H1 (cell line): ENCODE results near the gene NFXL1. TPM values are rescaled to one million over a fixed set of nuclear protein-coding genes. Genes with fewer than 3 reads are reported as not detected.

ENCODE experiments used
- CTCF ChIA-PET: fragments of 300-600 bp; sonication (Branson Sonifier 250); formaldehyde crosslinking; loops from one replicate; lab custom pipeline; 2021; ENCODE audit not compliant: partially characterized antibody; lab: Charles Lee
- POLR2A ChIA-PET: fragments of 300-600 bp; sonication (Branson Sonifier 250); formaldehyde crosslinking; loops from one replicate; lab custom pipeline; 2021; ENCODE audit warnings: inconsistent platforms; ENCODE audit not compliant: partially characterized antibody; lab: Charles Lee
- DNase-seq, 2 experiments: peaks; one replicate each; pipeline versions ENCODE4 v3.0.0 to v3.0.0-alpha.2; 2010 to 2022; ENCODE audit warnings: low spot score in 2 of 2, low read depth in 1 of 2, mixed read lengths in 1 of 2
- FAIRE-seq: peaks from 2 replicates; lab custom pipeline; 2011; peaks lifted over from hg19 to GRCh38; lab: Jason Lieb, UNC
- H2AFZ ChIP-seq: 2 replicates; pipeline ENCODE4 v1.8.1; 2012; ENCODE audit warnings: low read length, inconsistent platforms
- H2AK5ac ChIP-seq: 2 replicates; pipeline ENCODE4 v1.6.1; 2013; ENCODE audit warnings: low read depth, low read length
- H2BK120ac ChIP-seq: replicated peaks from 2 replicates; pipeline ENCODE3; 2013; ENCODE audit warnings: low read depth, low read length, inconsistent platforms
- H2BK12ac ChIP-seq: 2 replicates; pipeline ENCODE4 v1.6.1; 2013; ENCODE audit warnings: low read depth, low read length
- H2BK15ac ChIP-seq: 2 replicates; pipeline ENCODE4 v1.6.1; 2013; ENCODE audit warnings: low read length
- H2BK20ac ChIP-seq: 2 replicates; pipeline ENCODE4 v1.6.1; 2013; ENCODE audit warnings: low read length
- H2BK5ac ChIP-seq: 2 replicates; pipeline ENCODE4 v1.6.1; 2013; ENCODE audit warnings: low read depth, low read length
- H3K14ac ChIP-seq: 2 replicates; pipeline ENCODE4 v1.6.1; 2013; ENCODE audit warnings: inconsistent platforms; ENCODE audit not compliant: insufficient read length
- H3K18ac ChIP-seq: 2 replicates; pipeline ENCODE4 v1.6.1; 2013; ENCODE audit warnings: low read length; ENCODE audit errors: extremely low read depth
- H3K23ac ChIP-seq: 2 replicates; pipeline ENCODE4 v1.6.1; 2013; ENCODE audit warnings: inconsistent platforms; ENCODE audit not compliant: insufficient read length
- H3K23me2 ChIP-seq: 2 replicates; pipeline ENCODE4 v1.6.1; 2013; ENCODE audit warnings: low read depth, low read length
- H3K27ac ChIP-seq: 2 replicates; pipeline ENCODE4 v1.6.1; 2011; ENCODE audit warnings: low read depth, low read length, inconsistent platforms
- H3K27me3 ChIP-seq, 4 experiments: replicated peaks in 1 of 4; 1 replicate in 1 of 4; 2 replicates in 3 of 4; pipeline versions ENCODE4 v1.6.1 to v1.8.1; 2011 to 2013; ENCODE audit warnings: low read length in 3 of 4, mild to moderate bottlenecking in 3 of 4, inconsistent platforms in 2 of 4, mixed read lengths in 2 of 4, moderate library complexity in 1 of 4; ENCODE audit not compliant: control insufficient read depth in 3 of 4, insufficient read depth in 3 of 4; ENCODE audit errors: extremely low read depth in 1 of 4
- H3K36me3 ChIP-seq, 4 experiments: 2 replicates each; pipeline versions ENCODE4 v1.6.1 to v1.8.1; 2011 to 2013; ENCODE audit warnings: mild to moderate bottlenecking in 4 of 4, low read length in 3 of 4, moderate library complexity in 2 of 4, control low read depth in 1 of 4, inconsistent platforms in 1 of 4; ENCODE audit not compliant: insufficient read depth in 4 of 4, control insufficient read depth in 2 of 4
- H3K4ac ChIP-seq: replicated peaks from 2 replicates; pipeline ENCODE3; 2013; ENCODE audit warnings: low read length, low read depth, mixed read lengths, inconsistent platforms; ENCODE audit not compliant: insufficient read length
- H3K4me1 ChIP-seq, 4 experiments: replicated peaks in 1 of 4; 1 replicate in 1 of 4; 2 replicates in 3 of 4; pipeline versions ENCODE4 v1.6.1 to v1.8.1; 2011 to 2013; ENCODE audit warnings: low read length in 3 of 4, inconsistent platforms in 2 of 4, mixed read lengths in 1 of 4; ENCODE audit not compliant: insufficient read depth in 4 of 4, control insufficient read depth in 3 of 4
- H3K4me2 ChIP-seq, 2 experiments: 2 replicates each; pipeline versions ENCODE4 v1.6.1 to v1.8.1; 2011 to 2013; ENCODE audit warnings: low read depth in 2 of 2, low read length in 2 of 2, control low read depth in 1 of 2, inconsistent platforms in 1 of 2, mild to moderate bottlenecking in 1 of 2; ENCODE audit not compliant: insufficient read depth in 1 of 2
- H3K4me3 ChIP-seq, 4 experiments: fragments of 200-600, 300-600 bp in 1 of 4; sonication (generic), shearing (Covaris generic), sonication (Bioruptor Twin) in 1 of 4; 2 replicates each; pipeline versions ENCODE4 v1.5.1 to v1.8.1; 2011 to 2016; ENCODE audit warnings: low read length in 4 of 4, low read depth in 3 of 4, control low read depth in 2 of 4, inconsistent platforms in 2 of 4, mild to moderate bottlenecking in 2 of 4, mixed read lengths in 1 of 4, moderate library complexity in 1 of 4; ENCODE audit not compliant: insufficient read depth in 2 of 4; ENCODE audit errors: extremely low read depth in 1 of 4
- H3K56ac ChIP-seq: replicated peaks from 2 replicates; pipeline ENCODE3; 2013; ENCODE audit warnings: low read depth, mild to moderate bottlenecking, mixed read lengths, low read length, inconsistent platforms; ENCODE audit not compliant: insufficient read length
- H3K79me1 ChIP-seq: 2 replicates; pipeline ENCODE4 v1.6.1; 2013; ENCODE audit warnings: low read depth, low read length, control low read depth
- H3K79me2 ChIP-seq, 2 experiments: 2 replicates each; pipeline versions ENCODE4 v1.6.1 to v1.8.1; 2012 to 2013; ENCODE audit warnings: low read length in 2 of 2, mild to moderate bottlenecking in 2 of 2, inconsistent platforms in 1 of 2; ENCODE audit not compliant: insufficient read depth in 2 of 2, control insufficient read depth in 1 of 2
- H3K9ac ChIP-seq, 4 experiments: replicated peaks in 1 of 4; 1 replicate in 1 of 4; 2 replicates in 3 of 4; pipeline versions ENCODE4 v1.6.1 to v1.8.1; 2011 to 2013; ENCODE audit warnings: low read depth in 3 of 4, low read length in 3 of 4, control low read depth in 2 of 4, mild to moderate bottlenecking in 2 of 4, moderate library complexity in 2 of 4, inconsistent platforms in 1 of 4; ENCODE audit errors: extremely low read depth in 1 of 4
- H3K9me3 ChIP-seq, 2 experiments: 2 replicates each; pipeline versions ENCODE4 v1.6.1 to v1.8.1; 2012 to 2013; ENCODE audit warnings: mild to moderate bottlenecking in 2 of 2, moderate library complexity in 2 of 2, control low read depth in 1 of 2, inconsistent platforms in 1 of 2, low read depth in 1 of 2, low read length in 1 of 2, mixed read lengths in 1 of 2; ENCODE audit not compliant: insufficient read depth in 2 of 2
- H4K20me1 ChIP-seq, 2 experiments: replicated peaks in 1 of 2; 2 replicates each; pipeline versions ENCODE3 to v1.8.1; 2011 to 2013; ENCODE audit warnings: inconsistent platforms in 2 of 2, low read length in 2 of 2, mild to moderate bottlenecking in 1 of 2; ENCODE audit not compliant: insufficient read depth in 2 of 2, control insufficient read depth in 1 of 2
- H4K5ac ChIP-seq: 2 replicates; pipeline ENCODE4 v1.6.1; 2013; ENCODE audit warnings: low read length, low read depth, mixed read lengths, inconsistent platforms; ENCODE audit not compliant: insufficient read length
- H4K8ac ChIP-seq: 2 replicates; pipeline ENCODE4 v1.8.0; 2013; ENCODE audit warnings: mild to moderate bottlenecking, moderate library complexity, low read length, inconsistent platforms; ENCODE audit not compliant: insufficient read depth; ENCODE audit errors: extremely low read depth
- H4K91ac ChIP-seq: replicated peaks from 2 replicates; pipeline ENCODE3; 2013; ENCODE audit warnings: low read length, mixed read lengths, inconsistent platforms; ENCODE audit not compliant: insufficient read length
- ASH2L ChIP-seq: fragments of 200-600, 300-600 bp; sonication (generic); IDR thresholded peaks from one replicate; pipeline ENCODE4 v1.7.1; 2017; ENCODE audit warnings: low read length
- BACH1 ChIP-seq: IDR thresholded peaks from 2 replicates; pipeline ENCODE4 v1.6.1; 2012; ENCODE audit warnings: low read length, improper control_type of control experiment
- CBX8 ChIP-seq: fragments of 300-800, 300-1000 bp; sonication (generic); IDR thresholded peaks from 2 replicates; pipeline ENCODE4 v1.7.1; 2016; ENCODE audit warnings: low read depth, low read length, borderline replicate concordance
- CHD2 ChIP-seq: IDR thresholded peaks from 2 replicates; pipeline ENCODE4 v1.6.1; 2012; ENCODE audit warnings: low read length, improper control_type of control experiment
- CTBP2 ChIP-seq: IDR thresholded peaks from 2 replicates; pipeline ENCODE4 v1.7.0; 2011; ENCODE audit warnings: borderline replicate concordance, mild to moderate bottlenecking, moderate library complexity, mixed read lengths, low read length; ENCODE audit not compliant: insufficient read depth, insufficient read length
- FOSL1 ChIP-seq: IDR thresholded peaks from 2 replicates; pipeline ENCODE4 v1.6.1; 2011; ENCODE audit warnings: mild to moderate bottlenecking, low read depth, low read length, moderate library complexity; ENCODE audit not compliant: insufficient read depth
- JUND ChIP-seq: IDR thresholded peaks from 2 replicates; pipeline ENCODE4 v1.6.1; 2011; ENCODE audit warnings: mild to moderate bottlenecking, improper control_type of control experiment, low read length
- NRF1 ChIP-seq: IDR thresholded peaks from 2 replicates; pipeline ENCODE4 v1.6.1; 2011; ENCODE audit warnings: mild to moderate bottlenecking, low read depth, low read length, improper control_type of control experiment
- POLR2A ChIP-seq, 2 experiments: IDR thresholded peaks; 1 replicate in 1 of 2; 2 replicates in 1 of 2; pipeline ENCODE4 v1.6.1; 2011; ENCODE audit warnings: low read depth in 2 of 2, low read length in 2 of 2, mild to moderate bottlenecking in 2 of 2; ENCODE audit errors: control extremely low read depth in 1 of 2
- POLR2AphosphoS5 ChIP-seq: IDR thresholded peaks from 2 replicates; pipeline ENCODE4 v1.6.1; 2011; ENCODE audit warnings: low read depth, low read length
- RAD21 ChIP-seq, 2 experiments: IDR thresholded peaks in 1 of 2; conservative IDR thresholded peaks in 1 of 2; 2 replicates each; pipeline ENCODE4 v1.6.1; 2011; ENCODE audit warnings: low read depth in 2 of 2, low read length in 2 of 2, improper control_type of control experiment in 1 of 2, inconsistent platforms in 1 of 2, mild to moderate bottlenecking in 1 of 2, moderate library complexity in 1 of 2
- RNF2 ChIP-seq: fragments of 200-900, 300-1000 bp; sonication (generic); IDR thresholded peaks from 2 replicates; pipeline ENCODE4 v1.7.1; 2016; ENCODE audit warnings: borderline replicate concordance, low read depth, mild to moderate bottlenecking, antibody characterized with exemption, low read length; ENCODE audit not compliant: poor library complexity, severe bottlenecking; ENCODE audit errors: missing control alignments
- SP2 ChIP-seq: IDR thresholded peaks from 2 replicates; pipeline ENCODE4 v1.6.1; 2012; ENCODE audit warnings: mild to moderate bottlenecking, low read length, inconsistent platforms
- SP4 ChIP-seq: IDR thresholded peaks from 2 replicates; pipeline ENCODE4 v1.6.1; 2012; ENCODE audit warnings: low read length, inconsistent platforms
- SUZ12 ChIP-seq: fragments of 200-600 bp; sonication (generic); IDR thresholded peaks from 2 replicates; pipeline ENCODE4 v1.6.1; 2012; ENCODE audit warnings: mild to moderate bottlenecking, inconsistent platforms, low read length, moderate library complexity, mixed read lengths
- ZNF274 ChIP-seq: IDR thresholded peaks from 2 replicates; pipeline ENCODE4 v1.7.0; 2012; ENCODE audit warnings: low read length, borderline replicate concordance; ENCODE audit errors: extremely low read depth
- WGBS, 2 experiments: shearing (Covaris generic) in 1 of 2; methylation state at CpG; one replicate each; pipeline versions ENCODE4 v1.1.6 to v1.1.7; 2013 to 2015; ENCODE audit warnings: low lambda C conversion rate in 2 of 2, mixed read lengths in 2 of 2, inconsistent platforms in 1 of 2, low coverage in 1 of 2, missing lambda C conversion rate in 1 of 2; ENCODE audit not compliant: insufficient replicate concordance in 2 of 2, insufficient coverage in 1 of 2, insufficient read length in 1 of 2; ENCODE audit errors: extremely low coverage in 1 of 2, missing lambda C conversion rate in 1 of 2; 5-methylcytosine and 5-hydroxymethylcytosine counted together
- polyA plus RNA-seq, 7 experiments: library from polyadenylated mRNA; depleted of rRNA in 3 of 7; stranded (reverse) in 5 of 7; unstranded in 2 of 7; fragments of >200 nt in 5 of 7; fragments of 200-250 nt in 2 of 7; gene quantifications; 1 replicate in 5 of 7; 2 replicates in 1 of 7; 4 replicates in 1 of 7; pipeline versions ENCODE4 v1.2.1 to v1.2.3, GENCODE V29; 2011 to 2013; ENCODE audit warnings: missing spikeins in 2 of 7, mixed read lengths in 2 of 7
- total RNA-seq: library from RNA; stranded (reverse); fragmentation: NEBNext Ultra II Directional; extraction: Animal tissue kit (Norgen Biotek cat#: 25700); gene quantifications from 2 replicates; pipeline ENCODE4 v1.2.1, GENCODE V29; 2021

Gene NFXL1
- total and polyA plus RNA-seq, 2 of the 8 experiments (the other 6 are each of a cell fraction or from before 2014, with no cell fraction given), result 10.0 to 29.5 TPM

DNA sequence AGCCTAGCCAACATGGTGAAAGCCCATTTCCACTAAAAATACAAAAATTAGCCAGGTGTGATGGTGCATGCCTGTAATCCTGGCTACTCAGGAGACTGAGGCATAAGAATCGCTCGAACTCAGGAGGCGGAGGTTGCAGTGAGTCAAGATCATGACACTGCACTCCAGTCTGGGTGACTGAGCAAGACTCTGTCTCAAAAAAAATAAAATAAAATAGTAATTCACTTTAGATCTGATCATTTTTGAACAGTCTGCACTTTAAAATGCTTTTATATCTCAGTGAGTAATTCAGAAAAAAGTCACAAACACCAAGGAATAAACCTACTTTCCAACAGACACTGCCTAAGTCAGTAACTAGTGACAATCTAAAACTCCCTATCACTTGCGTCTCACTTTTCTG lies 50.9 kb downstream of the NFXL1 start:
- Histone ChIP-seq H4K20me1 (no peaks in the 10 kb centered on the region), H2BK15ac (no peak overlapping the region), H3K79me1 (no peaks in the 10 kb centered on the region), H3K56ac (no peak overlapping the region), H3K14ac (no peak overlapping the region), H4K8ac (no peak overlapping the region), H3K9ac (no peak overlapping the region), H2BK5ac (no peak overlapping the region), H3K18ac (no peak overlapping the region), H3K27me3 (no peaks in the 10 kb centered on the region), H4K5ac (no peak overlapping the region), H3K23ac (no peak overlapping the region), H4K91ac (no peak overlapping the region), H3K4ac (no peak overlapping the region), H2BK120ac (no peak overlapping the region), H3K4me1 (no peaks in the 10 kb centered on the region), H3K4me2 (no peak overlapping the region), H2AFZ (no peak overlapping the region), H3K9me3 (no peaks in the 10 kb centered on the region), H3K27ac (no peak overlapping the region), H3K23me2 (no peaks in the 10 kb centered on the region), H2BK20ac (no peak overlapping the region), H3K4me3 (no peak overlapping the region), H2BK12ac (no peak overlapping the region), H3K79me2 (no peaks in the 10 kb centered on the region; a peak in 1 of 4 replicates), H3K36me3 (peaks cover 0 to 3% (median 0%) of the 10 kb centered on the region in 4 experiments; a peak in 2 of 8 replicates), H2AK5ac (no peak overlapping the region)
- 79% methylated on average over 4 of the region's 4 CpGs; no CpG with 5 or more reads in 1 of the 2 experiments for WGBS, 2 experiments
- ChIA-PET POLR2A (no interaction called here), CTCF (no interaction called here)
- no peak for DNase-seq
- FAIRE-seq, result no peak
- TF ChIP-seq POLR2A (IDR thresholded peaks at IDR 0.05; ENCODE audit: control extremely low read depth in 1 of 2, low read depth in 2 of 2, low read length in 2 of 2) (no peak), BACH1 (no peak), CTBP2 (no peak), CBX8 (no peak), SUZ12 (no peak), CHD2 (no peak), ZNF274 (no peak), FOSL1 (no peak), JUND (no peak), POLR2AphosphoS5 (no peak), SP2 (no peak), RAD21 (IDR thresholded peaks at IDR 0.05 in 1 of 2, conservative IDR thresholded peaks at IDR 0.05 in 1 of 2; ENCODE audit: low read depth in 2 of 2, low read length in 2 of 2) (no peak), ASH2L (no peak), SP4 (no peak), NRF1 (no peak), RNF2 (no peak)
